Measurements from ENCODE around the gene LMBR1L.

Gene LMBR1L

GRCh38 chr12:49048953-49049352 is 61.7 kb downstream of the LMBR1L start:
- no peak for DNase-seq (ENCODE audit: low read depth)
- H3K36me3 ChIP-seq (ENCODE audit: control insufficient read depth, insufficient read depth, low read length, severe bottlenecking): peaks cover 99% of the 10 kb centered on the region
- H3K4me1 ChIP-seq (ENCODE audit: control insufficient read depth, insufficient read depth, low read length): no peaks in the 10 kb centered on the region
- H3K9ac ChIP-seq (ENCODE audit: low read length): no peak overlapping the region
- H3K4me3 ChIP-seq (ENCODE audit: low read length): no peak overlapping the region
- H3K27me3 ChIP-seq (replicated peaks; ENCODE audit: control insufficient read depth, insufficient read depth, low read length): no peaks in the 10 kb centered on the region
- no peaks in the 10 kb centered on the region for H3K9me3 ChIP-seq (ENCODE audit: control insufficient read depth, low read length)
